AG08396 (cell line): ENCODE measurements around the gene ARID3C.

Source experiments
- DNase-seq: peaks from one replicate; pipeline ENCODE4 v3.0.0; 2012; ENCODE audit warnings: low spot score, mixed read lengths

ARID3C gene

DNA sequence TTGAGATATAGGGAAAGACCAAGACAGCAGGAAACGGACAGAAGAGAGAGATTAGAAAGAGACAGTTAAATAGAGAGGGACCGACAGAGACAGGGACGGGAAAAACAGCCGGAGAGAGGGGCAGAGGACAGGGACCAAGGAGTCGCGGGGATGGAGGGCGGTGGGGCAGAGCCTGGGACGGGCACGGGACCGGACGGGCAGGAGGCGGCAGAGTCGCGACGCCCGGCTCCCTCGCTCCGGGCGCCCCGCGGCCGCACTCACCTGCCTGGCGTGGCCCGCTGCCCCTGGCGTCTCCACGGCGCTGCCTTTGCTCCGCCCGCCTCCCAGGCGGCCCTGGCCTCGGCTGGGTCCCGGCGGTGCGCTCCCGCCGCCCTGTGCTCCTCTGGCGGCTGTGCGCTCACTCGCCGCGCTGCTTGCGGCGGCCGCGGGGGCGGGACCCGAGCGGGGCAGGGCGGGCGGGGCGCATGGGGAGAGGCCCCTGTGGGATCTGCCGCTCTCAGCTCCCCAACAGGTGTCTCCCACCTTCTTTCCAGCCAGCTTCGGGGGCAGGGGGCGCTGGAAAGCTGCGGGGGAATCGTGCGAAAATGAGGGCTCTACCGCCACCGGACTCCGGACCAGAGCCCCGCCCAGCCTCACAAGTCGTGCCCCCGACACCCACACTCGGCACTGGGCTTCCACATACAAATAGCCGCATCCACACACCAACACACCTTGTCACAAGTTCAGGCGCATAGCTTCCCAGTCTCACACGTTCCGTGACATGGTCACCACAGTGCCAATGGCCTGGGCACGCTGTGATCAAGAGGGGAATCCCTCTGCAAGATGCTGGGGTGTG, at the start of gene ARID3C:
Gene ARID3C (minus strand): TSS at position 411 of the 835 bp plus-strand sequence. CDS start 1,052 bp downstream, outside the sequence.
- peak; percentile 70 for DNase-seq

GRCh38 chr9:34675869-34676268, 47.0 kb upstream of the ARID3C start:
- DNase-seq: no peak

GRCh38 chr9:34675048-34675714, 46.3 kb upstream of the ARID3C start:
- peak; percentile 76 for DNase-seq

GRCh38 chr9:34674440-34674839, 45.6 kb upstream of the ARID3C start:
- DNase-seq: no peak

DNA sequence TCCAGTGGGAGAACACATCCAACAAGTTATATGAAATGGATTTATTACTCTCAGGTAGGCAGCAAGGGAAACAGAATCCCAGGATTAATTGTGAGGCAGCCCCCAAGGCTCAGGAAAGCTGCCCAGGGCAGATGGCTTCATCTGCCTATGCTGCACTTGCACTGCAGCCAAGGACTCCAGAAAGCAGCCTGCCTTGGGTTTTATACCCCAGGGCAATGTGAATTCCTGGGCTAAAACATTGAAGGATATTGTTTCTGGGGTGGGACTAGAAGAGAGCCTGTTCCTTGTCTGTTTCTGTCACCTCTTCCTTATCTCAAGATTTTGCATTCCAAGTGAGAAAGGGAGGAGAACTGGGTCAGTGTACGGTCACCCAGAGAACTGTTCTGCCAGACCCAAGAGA, 42.4 kb upstream of the ARID3C start:
- DNase-seq: no peak

DNA sequence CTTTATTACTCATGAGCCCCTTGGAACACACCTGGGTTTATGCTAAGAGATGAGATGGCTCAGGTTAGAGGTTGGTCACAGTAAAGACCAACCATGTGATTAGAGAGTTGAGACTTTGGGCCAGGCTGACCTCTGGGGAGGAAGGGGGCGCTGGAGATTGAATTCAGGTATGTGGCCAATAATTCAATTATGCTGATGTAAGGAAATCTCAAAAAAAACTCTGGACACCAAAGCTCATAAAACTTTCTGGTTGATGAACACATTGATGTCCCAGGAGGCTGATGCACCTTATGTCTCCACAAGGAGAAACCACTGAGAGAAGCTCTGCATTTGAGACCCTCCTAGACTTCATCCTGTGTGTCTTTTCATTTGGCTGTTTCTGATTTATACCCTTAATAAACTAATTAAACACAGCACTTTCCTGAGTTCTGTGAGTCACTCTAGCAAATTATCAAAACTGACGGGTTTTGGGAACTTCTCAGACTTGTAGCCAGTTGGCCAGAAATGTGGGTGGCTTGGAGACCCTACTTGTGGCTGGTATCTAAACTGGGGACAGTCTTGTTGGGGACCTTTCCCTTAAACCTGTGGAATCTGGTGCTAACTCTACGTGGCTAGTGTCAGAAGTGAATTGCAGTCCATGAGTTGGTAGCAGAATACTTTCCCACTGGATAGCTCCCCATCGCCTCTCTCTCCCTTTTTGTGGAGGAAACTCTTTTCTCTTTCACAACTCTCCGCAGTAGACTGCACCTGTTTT, 41.1 kb upstream of the ARID3C start:
- no peak for DNase-seq

DNA sequence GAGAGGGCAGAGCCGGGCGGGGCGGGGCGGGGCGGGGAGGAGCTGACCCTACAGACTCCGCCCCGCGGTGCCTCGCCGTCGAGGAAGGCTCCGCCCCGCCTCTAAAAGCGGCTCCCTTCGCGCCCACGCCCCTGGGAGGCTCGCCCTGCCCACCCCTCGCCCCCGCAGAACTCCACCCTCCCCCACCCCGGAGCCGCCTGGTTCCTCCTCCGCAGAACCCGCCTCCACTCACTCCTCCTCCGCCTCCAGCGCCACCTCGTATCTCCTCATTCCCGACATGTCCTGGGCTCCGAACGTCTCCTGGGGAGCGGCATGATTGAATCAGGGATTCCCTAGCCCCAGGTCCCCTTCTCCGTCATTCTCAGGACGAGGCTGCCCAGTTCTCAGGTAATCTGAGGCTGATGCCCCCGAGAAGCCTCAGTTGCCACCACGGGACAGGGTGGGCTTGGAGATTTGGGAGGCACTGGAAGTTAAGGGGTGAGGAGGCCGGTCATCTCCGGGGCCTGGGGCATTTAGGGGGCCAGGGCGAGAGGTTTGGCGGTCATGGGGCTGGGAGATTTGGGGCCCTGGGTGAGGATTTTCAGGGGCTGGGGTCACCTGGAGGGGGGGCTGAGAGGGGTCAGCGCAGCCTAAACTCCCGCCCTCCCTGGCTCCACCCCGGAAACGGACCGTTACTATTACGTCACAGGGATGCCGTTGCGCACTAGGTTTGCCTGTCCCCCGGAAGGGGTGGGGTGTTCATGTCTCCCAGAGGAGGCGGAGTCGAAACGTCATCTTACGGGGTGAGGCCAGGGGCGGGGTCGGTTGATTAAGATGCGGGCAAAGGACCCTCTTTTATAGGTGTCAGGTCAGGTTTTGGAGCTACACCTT, 36.8 kb upstream of the ARID3C start:
- DNase-seq: peak; percentile 96

- DNase-seq: no peak
Measured at GRCh38 chr9:34665067-34665380, 36.2 kb upstream of the ARID3C start.

GRCh38 chr9:34664281-34665066, 35.6 kb upstream of the ARID3C start:
- peak; percentile 79 for DNase-seq

- no peak for DNase-seq
Measured at GRCh38 chr9:34663303-34663605, 34.4 kb upstream of the ARID3C start.

DNA sequence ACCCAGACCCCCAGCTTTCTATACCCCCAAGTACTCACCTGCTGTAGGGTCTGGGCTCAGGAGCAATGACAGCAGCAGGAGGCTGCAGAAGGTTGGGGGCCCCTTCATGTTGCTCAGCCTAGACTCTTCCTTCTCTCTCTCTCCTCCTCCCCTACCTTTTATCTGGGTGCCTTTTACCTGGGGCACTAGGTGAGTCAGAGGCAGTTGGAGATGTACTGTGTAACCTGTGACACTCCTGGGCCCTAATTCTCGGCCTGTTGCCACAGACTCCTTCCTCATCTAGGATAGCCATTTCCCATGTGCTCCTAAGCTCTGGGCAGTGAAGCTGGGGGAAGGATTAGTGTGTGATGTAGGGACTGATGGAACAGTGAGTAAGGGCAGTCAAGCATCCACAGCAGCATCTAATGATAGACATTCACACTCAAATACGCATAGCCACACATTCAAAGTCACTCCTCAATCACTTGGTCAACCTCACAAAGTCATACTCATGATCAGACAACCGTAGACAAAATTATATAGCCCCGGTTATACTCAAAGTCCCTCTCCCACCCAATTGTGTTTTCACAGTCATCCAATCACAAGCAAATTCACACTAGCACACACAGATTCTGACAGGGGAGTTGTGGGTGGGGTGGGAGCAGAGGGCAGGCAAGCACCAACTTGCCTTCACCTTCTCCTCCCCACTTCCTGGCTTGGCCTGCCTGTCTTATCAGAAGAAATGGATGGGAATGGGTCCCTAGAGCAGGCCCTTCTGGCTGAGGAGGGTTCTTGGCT, 33.8 kb upstream of the ARID3C start, which contains the start of gene CCL27:
Gene CCL27 (minus strand): TSS at position 132 of the 777 bp plus-strand sequence. CDS start 24 bp downstream, at position 108.
- DNase-seq: no peak

GRCh38 chr9:34659592-34660253, 30.9 kb upstream of the ARID3C start:
- DNase-seq: no peak

GRCh38 chr9:34658461-34658860, 29.6 kb upstream of the ARID3C start:
- no peak for DNase-seq

DNA sequence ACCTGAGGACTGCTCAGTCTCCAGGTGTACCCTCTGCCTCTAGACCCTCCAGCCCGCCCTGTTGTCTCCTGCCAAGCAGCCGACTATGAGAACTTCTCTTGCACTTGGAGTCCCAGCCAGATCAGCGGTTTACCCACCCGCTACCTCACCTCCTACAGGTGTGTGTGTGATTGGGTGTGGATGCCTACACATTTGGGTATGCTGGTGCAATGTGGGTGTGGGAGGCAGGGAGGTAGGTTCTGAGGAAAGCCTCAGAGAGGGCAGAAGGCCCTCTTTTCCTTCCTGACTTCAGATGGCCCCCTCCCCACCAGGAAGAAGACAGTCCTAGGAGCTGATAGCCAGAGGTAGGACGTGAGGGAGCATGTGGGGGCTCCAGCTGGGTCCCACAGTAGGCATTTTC, 28.1 kb upstream of the ARID3C start:
- no peak for DNase-seq

DNA sequence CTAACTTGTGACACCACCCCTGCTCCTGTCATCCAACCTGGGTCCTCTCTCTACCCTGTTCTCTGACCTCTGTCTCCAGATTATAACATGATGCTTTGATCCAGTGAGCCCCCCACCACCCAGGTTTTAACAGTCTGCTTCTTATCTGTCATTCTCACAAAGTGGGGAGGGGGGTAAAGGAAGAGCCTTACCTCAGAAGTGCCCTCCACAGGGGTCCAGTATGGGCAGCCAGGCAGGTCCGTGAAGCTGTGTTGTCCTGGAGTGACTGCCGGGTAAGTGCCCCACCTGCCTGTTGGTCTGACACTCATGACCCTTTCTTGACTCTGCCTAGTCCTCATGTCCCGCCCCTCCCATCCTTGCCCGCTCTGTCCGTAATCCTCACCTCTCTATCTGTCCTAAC, 26.5 kb upstream of the ARID3C start:
- no peak for DNase-seq

DNA sequence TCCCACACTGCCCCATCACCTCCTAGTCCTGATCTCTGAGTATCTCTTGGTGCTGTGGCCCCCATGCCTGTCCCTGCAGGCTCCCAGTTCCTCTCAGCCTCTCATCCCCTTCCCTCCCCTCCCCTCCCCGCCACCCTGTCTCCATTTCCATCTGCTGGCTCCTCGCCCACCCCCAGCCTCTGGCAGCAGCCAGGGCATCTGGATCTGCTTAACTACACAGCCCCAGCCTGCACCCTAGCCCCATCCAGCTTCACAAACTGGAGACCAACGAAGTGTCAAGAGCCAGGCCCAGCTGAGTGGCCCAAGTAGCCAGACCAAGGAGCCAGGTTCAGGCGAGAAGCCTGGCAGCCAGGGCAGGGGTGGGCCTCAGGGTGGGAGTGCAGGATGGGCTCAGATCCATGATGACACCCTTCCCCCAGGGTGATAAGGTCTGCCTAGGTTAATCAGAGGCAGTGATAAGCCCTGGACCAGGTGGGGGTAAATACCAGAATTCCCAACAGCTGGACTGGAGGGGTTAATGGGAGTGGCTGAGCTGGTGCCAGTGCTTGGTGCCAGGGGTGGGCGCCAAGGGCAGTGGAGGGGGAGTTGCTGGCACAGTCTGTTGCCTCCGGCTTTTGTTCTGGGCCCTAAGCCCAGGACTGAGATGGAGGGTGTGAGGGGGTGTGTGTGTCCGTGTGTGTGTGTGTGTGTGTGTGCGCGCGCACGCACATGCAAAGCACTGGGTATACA, 25.6 kb upstream of the ARID3C start:
- peak; percentile 64 for DNase-seq

DNA sequence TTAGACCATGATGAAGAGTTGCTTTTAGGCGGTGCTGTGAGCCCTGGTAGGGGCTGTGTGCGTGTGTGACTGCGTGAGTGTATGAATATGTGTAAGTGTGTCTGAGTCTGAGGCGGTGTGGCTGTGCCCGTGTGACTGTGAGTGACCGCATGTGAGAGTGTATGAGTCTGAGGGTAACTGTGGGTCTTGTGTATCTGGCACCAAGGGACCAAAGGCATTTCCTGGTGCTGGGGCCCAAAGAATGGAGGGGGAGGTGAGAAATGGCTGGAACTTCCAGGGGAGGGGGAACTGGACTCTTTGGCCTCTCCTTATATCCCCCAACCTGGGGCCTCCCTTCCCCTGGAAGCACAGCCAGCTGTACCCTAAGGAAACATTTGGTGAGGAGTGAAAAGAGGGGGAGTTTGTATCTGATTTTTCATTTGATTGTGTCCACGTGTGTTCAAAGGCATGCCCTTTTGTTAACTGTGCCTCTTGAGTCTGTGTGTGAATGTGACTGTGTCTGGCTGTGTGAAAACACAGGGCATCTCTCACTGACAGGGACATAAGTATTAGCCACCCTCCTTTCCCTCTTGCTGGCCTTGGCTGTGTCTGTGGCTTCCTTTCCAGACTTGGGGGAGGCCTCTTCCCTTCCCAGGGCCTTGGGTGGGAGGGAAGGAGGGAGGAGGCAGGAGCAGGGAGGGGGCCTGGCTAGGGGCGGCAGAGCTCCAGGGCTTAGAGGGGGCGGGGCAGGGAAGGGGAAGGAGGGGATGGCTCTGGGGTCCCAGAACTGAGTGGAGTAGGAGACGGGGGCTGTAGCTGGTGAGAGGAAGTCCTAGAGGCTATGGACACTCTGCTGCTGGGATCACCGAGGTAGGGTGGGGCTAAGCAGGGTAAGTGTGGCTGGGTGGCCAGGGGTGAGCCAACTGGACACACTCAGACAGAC, 24.5 kb upstream of the ARID3C start:
- DNase-seq: peak; percentile 69

GRCh38 chr9:34652602-34653000, 23.7 kb upstream of the ARID3C start:
- no peak for DNase-seq
